GM23338 (cell line): ENCODE measurements around the gene GHRL. TPM values are rescaled to one million over a fixed set of nuclear protein-coding genes. Genes with fewer than 3 reads are reported as not detected.

Source experiments
- ATAC-seq: fragments of 200-7000 bp; cut with Tn5 transposase; 3 replicates; pipeline ENCODE4 v1.9.1; 2020
- DNase-seq: peaks from one replicate; pipeline ENCODE4 v3.0.0-alpha.2; 2015; ENCODE audit warnings: low spot score
- H2AFZ ChIP-seq: fragments of 200-600 bp; sonication (generic); 2 replicates; pipeline ENCODE4 v1.8.0; 2016; ENCODE audit warnings: antibody characterized with exemption, mild to moderate bottlenecking, moderate library complexity
- H3F3A ChIP-seq: fragments of 200-600 bp; sonication (generic); replicated peaks from 2 replicates; pipeline ENCODE4 v1.8.0; 2017; ENCODE audit warnings: antibody characterized with exemption, mixed run types, low read depth
- H3K27ac ChIP-seq: fragments of 200-600 bp; sonication (generic); 2 replicates; pipeline ENCODE4 v1.6.1; 2016; ENCODE audit warnings: low read depth
- H3K27me3 ChIP-seq: fragments of 200-600 bp; sonication (generic); 2 replicates; pipeline ENCODE4 v1.8.0; 2016; ENCODE audit warnings: mild to moderate bottlenecking, mixed run types, moderate library complexity; ENCODE audit not compliant: insufficient read depth
- H3K36me3 ChIP-seq: fragments of 200-600 bp; sonication (generic); 2 replicates; pipeline ENCODE4 v1.8.0; 2016; ENCODE audit warnings: mild to moderate bottlenecking; ENCODE audit not compliant: insufficient read depth
- H3K4me1 ChIP-seq: fragments of 200-600 bp; sonication (generic); 2 replicates; pipeline ENCODE4 v1.8.0; 2016; ENCODE audit warnings: mild to moderate bottlenecking, moderate library complexity; ENCODE audit not compliant: insufficient read depth
- H3K4me2 ChIP-seq: fragments of 200-600 bp; sonication (generic); 2 replicates; pipeline ENCODE4 v1.7.1; 2017; ENCODE audit warnings: mixed run types
- H3K4me3 ChIP-seq: fragments of 200-600 bp; sonication (generic); 2 replicates; pipeline ENCODE4 v1.6.1; 2016; ENCODE audit warnings: mixed run types
- H3K79me2 ChIP-seq: fragments of 200-600 bp; sonication (generic); replicated peaks from 2 replicates; pipeline ENCODE4 v1.8.0; 2017; ENCODE audit warnings: mild to moderate bottlenecking; ENCODE audit not compliant: insufficient read depth
- H3K9me2 ChIP-seq: fragments of 200-600 bp; sonication (generic); 2 replicates; pipeline ENCODE4 v1.8.0; 2017; ENCODE audit not compliant: insufficient read depth
- H4K20me1 ChIP-seq: fragments of 200-600 bp; sonication (generic); replicated peaks from 2 replicates; pipeline ENCODE4 v1.8.0; 2017; ENCODE audit warnings: mild to moderate bottlenecking; ENCODE audit not compliant: insufficient read depth
- H3K27ac Mint-ChIP-seq: 2 replicates; pipeline ENCODE4 v1.8.0; 2020; ENCODE audit warnings: inconsistent platforms, mild to moderate bottlenecking, moderate library complexity, mixed read lengths
- H3K27me3 Mint-ChIP-seq: 3 replicates; pipeline ENCODE4 v1.8.0; 2022; ENCODE audit warnings: low read depth, mild to moderate bottlenecking, moderate library complexity, mixed read lengths, inconsistent platforms; ENCODE audit not compliant: insufficient read depth, poor library complexity
- H3K36me3 Mint-ChIP-seq: 3 replicates; pipeline ENCODE4 v1.8.0; 2021; ENCODE audit warnings: low read depth, mild to moderate bottlenecking, inconsistent platforms, moderate library complexity, mixed read lengths
- H3K4me1 Mint-ChIP-seq: 3 replicates; pipeline ENCODE4 v1.8.0; 2020; ENCODE audit warnings: mild to moderate bottlenecking, inconsistent platforms, mixed read lengths
- H3K4me3 Mint-ChIP-seq: 3 replicates; pipeline ENCODE4 v1.8.0; 2021; ENCODE audit warnings: moderate library complexity, mild to moderate bottlenecking, inconsistent platforms, mixed read lengths
- H3K9me3 Mint-ChIP-seq: 3 replicates; pipeline ENCODE4 v1.8.0; 2020; ENCODE audit warnings: moderate library complexity, mild to moderate bottlenecking, inconsistent platforms, mixed read lengths
- CTCF ChIP-seq, 2 experiments: fragments of 200-600 bp in 1 of 2; sonication (generic) in 1 of 2; conservative IDR thresholded peaks; 2 replicates each; pipeline versions ENCODE4 v1.5.1 to v1.6.1; 2016 to 2017; ENCODE audit warnings: antibody characterized with exemption in 2 of 2, low read depth in 2 of 2, mild to moderate bottlenecking in 2 of 2, moderate library complexity in 1 of 2
- EZH2 ChIP-seq: fragments of 200-600 bp; sonication (generic); IDR thresholded peaks from one replicate; pipeline ENCODE4 v1.8.0; 2017; ENCODE audit warnings: antibody characterized with exemption, mild to moderate bottlenecking, low read depth; ENCODE audit not compliant: unreplicated experiment
- JUNB ChIP-seq: IDR thresholded peaks from one replicate; pipeline ENCODE4 v1.6.1; 2016; ENCODE audit warnings: antibody characterized with exemption; ENCODE audit not compliant: unreplicated experiment
- STAT1 ChIP-seq: IDR thresholded peaks from one replicate; pipeline ENCODE4 v1.6.1; 2016; ENCODE audit warnings: antibody characterized with exemption; ENCODE audit not compliant: unreplicated experiment
- ZNF331 ChIP-seq: fragments of 250-450 bp; sonication (Bioruptor Pico); IDR thresholded peaks from 2 replicates; pipeline ENCODE4 v1.5.0; 2020; ENCODE audit warnings: low read depth, mild to moderate bottlenecking, moderate library complexity
- polyA plus RNA-seq: library from polyadenylated mRNA; unstranded; fragments of >200 nt; fragmentation: Nextera tagmentation; extraction: Ambion mirVana; gene quantifications from 2 replicates; pipeline ENCODE4 v1.2.1, GENCODE V29; 2016
- total RNA-seq: library from RNA; depleted of rRNA; stranded (reverse); fragments of >200 nt; shearing (Covaris generic); gene quantifications from 2 replicates; pipeline ENCODE4 v1.2.3, GENCODE V29; 2014

The GHRL gene
- total and polyA plus RNA-seq, 2 experiments from 2014 or later, result 0.78 TPM; not detected in 1

- no peak overlapping the region for H3K27ac Mint-ChIP-seq
- H3K4me1 Mint-ChIP-seq, result peaks cover 7% of the 10 kb centered on the region; the same call in 2 of the 3 replicates
- Histone ChIP-seq H3K36me3 (no peaks in the 10 kb centered on the region), H4K20me1 (no peaks in the 10 kb centered on the region), H3K4me1 (no peaks in the 10 kb centered on the region), H3K9me2 (no peaks in the 10 kb centered on the region), H3K4me2 (no peak overlapping the region), H3K27ac (no peak overlapping the region), H2AFZ (no peak overlapping the region), H3K4me3 (no peak overlapping the region), H3F3A (no peaks in the 10 kb centered on the region), H3K27me3 (no peaks in the 10 kb centered on the region), H3K79me2 (no peaks in the 10 kb centered on the region)
- H3K9me3 Mint-ChIP-seq, result no peaks in the 10 kb centered on the region
- no peak overlapping the region for H3K4me3 Mint-ChIP-seq
- DNase-seq (no peak), ATAC-seq (no peak)
- TF ChIP-seq EZH2 (no peak), JUNB (no peak)
- H3K36me3 Mint-ChIP-seq, result no peaks in the 10 kb centered on the region; the same call in 2 of the 3 replicates
- H3K27me3 Mint-ChIP-seq, result peaks cover 2% of the 10 kb centered on the region
These were observed 43.3 kb upstream of the GHRL start for GRCh38 chr3:10335871-10336622.

- H3K36me3 ChIP-seq, result no peaks in the 10 kb centered on the region
- H3K9me2 ChIP-seq, result no peaks in the 10 kb centered on the region
- TF ChIP-seq JUNB (no peak), ZNF331 (CRISPR knock-in tag) (no peak), STAT1 (no peak)
- ATAC-seq, result no peak
- H3K79me2 ChIP-seq, result no peaks in the 10 kb centered on the region
- Mint-ChIP-seq H3K4me1 (peaks cover 7% of the 10 kb centered on the region; the same call in 2 of the 3 replicates), H3K27me3 (peaks cover 2% of the 10 kb centered on the region), H3K9me3 (no peaks in the 10 kb centered on the region), H3K36me3 (no peaks in the 10 kb centered on the region; the same call in 2 of the 3 replicates), H3K27ac (no peak overlapping the region), H3K4me3 (no peak overlapping the region)
- DNase-seq, result no peak
- no peaks in the 10 kb centered on the region for H3F3A ChIP-seq
- no peak overlapping the region for H3K4me3 ChIP-seq
- no peaks in the 10 kb centered on the region for H3K4me1 ChIP-seq
- H2AFZ ChIP-seq, result no peak overlapping the region
- H3K27ac ChIP-seq, result no peak overlapping the region
- no peaks in the 10 kb centered on the region for H3K27me3 ChIP-seq
- H3K4me2 ChIP-seq, result no peak overlapping the region
- no peaks in the 10 kb centered on the region for H4K20me1 ChIP-seq
These were observed 42.5 kb upstream of the GHRL start for GRCh38 chr3:10335190-10335738.

GRCh38 chr3:10334459-10334858 is 41.7 kb upstream of the GHRL start:
- no peaks in the 10 kb centered on the region for H3K27me3 ChIP-seq
- Mint-ChIP-seq H3K36me3 (no peaks in the 10 kb centered on the region; the same call in 2 of the 3 replicates), H3K9me3 (no peaks in the 10 kb centered on the region), H3K27me3 (peaks cover 2% of the 10 kb centered on the region), H3K4me3 (no peak overlapping the region), H3K27ac (no peak overlapping the region), H3K4me1 (peaks cover 7% of the 10 kb centered on the region; the same call in 2 of the 3 replicates)
- H3F3A ChIP-seq, result no peaks in the 10 kb centered on the region
- no peaks in the 10 kb centered on the region for H3K36me3 ChIP-seq
- no peak overlapping the region for H3K4me2 ChIP-seq
- TF ChIP-seq STAT1 (no peak), CTCF (conservative IDR thresholded peaks at IDR 0.05; ENCODE audit: low read depth in 2 of 2) (peak; percentile 57 to 65)
- H2AFZ ChIP-seq, result peak overlapping the region; percentile 32; the same call in 1 of the 2 replicates
- no peaks in the 10 kb centered on the region for H3K4me1 ChIP-seq
- no peaks in the 10 kb centered on the region for H4K20me1 ChIP-seq
- ATAC-seq, result peak; percentile 68
- H3K79me2 ChIP-seq, result no peaks in the 10 kb centered on the region
- no peak overlapping the region for H3K27ac ChIP-seq
- H3K4me3 ChIP-seq, result no peak overlapping the region
- H3K9me2 ChIP-seq, result no peaks in the 10 kb centered on the region
- peak; percentile 60 for DNase-seq
